AG10803 (cell line): ENCODE results near the gene IL15.

ENCODE experiments used
- DNase-seq: peaks from one replicate; pipeline ENCODE4 v3.0.0; 2010; ENCODE audit warnings: low read depth
- H3K4me3 ChIP-seq: 2 replicates; pipeline ENCODE4 v1.5.1; 2011; ENCODE audit warnings: mild to moderate bottlenecking, low read length, control low read depth
- TF ChIP-seq, protein P1 (sequence below): conservative IDR thresholded peaks from 2 replicates; pipeline ENCODE4 v1.5.1; 2011; ENCODE audit warnings: mild to moderate bottlenecking, low read length, control low read depth, inconsistent platforms

The IL15 gene

DNA sequence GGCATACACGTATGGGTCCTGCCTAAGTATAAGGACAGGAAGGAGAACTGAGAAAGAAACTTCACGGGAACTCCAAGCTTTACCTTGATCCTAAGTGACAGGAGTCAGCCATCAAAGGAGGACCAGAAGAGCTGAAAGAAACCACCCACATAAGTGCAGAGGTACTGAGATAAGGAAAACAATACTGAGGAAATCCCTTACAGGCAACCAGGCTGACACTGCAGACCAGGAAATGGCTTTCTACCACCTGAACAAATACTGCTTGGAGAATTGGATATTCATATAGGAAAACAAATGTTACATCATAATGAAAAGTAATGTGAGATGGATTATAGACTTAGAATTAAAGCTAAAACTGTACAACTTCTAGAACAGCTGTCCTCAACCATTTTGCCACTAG, 127.0 kb downstream of the IL15 start:
- TF ChIP-seq, protein P1, sequence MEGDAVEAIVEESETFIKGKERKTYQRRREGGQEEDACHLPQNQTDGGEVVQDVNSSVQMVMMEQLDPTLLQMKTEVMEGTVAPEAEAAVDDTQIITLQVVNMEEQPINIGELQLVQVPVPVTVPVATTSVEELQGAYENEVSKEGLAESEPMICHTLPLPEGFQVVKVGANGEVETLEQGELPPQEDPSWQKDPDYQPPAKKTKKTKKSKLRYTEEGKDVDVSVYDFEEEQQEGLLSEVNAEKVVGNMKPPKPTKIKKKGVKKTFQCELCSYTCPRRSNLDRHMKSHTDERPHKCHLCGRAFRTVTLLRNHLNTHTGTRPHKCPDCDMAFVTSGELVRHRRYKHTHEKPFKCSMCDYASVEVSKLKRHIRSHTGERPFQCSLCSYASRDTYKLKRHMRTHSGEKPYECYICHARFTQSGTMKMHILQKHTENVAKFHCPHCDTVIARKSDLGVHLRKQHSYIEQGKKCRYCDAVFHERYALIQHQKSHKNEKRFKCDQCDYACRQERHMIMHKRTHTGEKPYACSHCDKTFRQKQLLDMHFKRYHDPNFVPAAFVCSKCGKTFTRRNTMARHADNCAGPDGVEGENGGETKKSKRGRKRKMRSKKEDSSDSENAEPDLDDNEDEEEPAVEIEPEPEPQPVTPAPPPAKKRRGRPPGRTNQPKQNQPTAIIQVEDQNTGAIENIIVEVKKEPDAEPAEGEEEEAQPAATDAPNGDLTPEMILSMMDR, result no peak
- no peak overlapping the region for H3K4me3 ChIP-seq
- no peak for DNase-seq

DNA sequence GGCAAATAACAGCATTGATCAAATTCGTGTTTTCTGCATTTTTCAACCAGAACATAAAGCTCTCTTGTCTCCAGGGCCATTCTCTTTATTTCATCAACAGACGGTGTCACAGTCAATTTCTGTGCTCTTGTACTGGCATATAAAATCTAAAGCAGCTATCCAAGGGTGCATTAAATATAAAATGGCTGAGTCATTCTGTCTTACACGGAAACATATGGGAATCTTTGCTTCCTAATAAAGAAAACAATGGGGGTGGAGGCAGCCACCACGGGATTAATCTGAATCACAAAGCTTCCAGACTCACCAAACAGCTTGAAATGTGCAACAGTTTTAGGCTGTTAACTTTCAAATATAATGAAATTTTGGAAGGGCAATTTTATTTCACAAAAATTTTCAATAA, 132.6 kb downstream of the IL15 start:
- peak; percentile 82 for DNase-seq
- H3K4me3 ChIP-seq, result no peak overlapping the region
- TF ChIP-seq, protein P1, result no peak

DNA sequence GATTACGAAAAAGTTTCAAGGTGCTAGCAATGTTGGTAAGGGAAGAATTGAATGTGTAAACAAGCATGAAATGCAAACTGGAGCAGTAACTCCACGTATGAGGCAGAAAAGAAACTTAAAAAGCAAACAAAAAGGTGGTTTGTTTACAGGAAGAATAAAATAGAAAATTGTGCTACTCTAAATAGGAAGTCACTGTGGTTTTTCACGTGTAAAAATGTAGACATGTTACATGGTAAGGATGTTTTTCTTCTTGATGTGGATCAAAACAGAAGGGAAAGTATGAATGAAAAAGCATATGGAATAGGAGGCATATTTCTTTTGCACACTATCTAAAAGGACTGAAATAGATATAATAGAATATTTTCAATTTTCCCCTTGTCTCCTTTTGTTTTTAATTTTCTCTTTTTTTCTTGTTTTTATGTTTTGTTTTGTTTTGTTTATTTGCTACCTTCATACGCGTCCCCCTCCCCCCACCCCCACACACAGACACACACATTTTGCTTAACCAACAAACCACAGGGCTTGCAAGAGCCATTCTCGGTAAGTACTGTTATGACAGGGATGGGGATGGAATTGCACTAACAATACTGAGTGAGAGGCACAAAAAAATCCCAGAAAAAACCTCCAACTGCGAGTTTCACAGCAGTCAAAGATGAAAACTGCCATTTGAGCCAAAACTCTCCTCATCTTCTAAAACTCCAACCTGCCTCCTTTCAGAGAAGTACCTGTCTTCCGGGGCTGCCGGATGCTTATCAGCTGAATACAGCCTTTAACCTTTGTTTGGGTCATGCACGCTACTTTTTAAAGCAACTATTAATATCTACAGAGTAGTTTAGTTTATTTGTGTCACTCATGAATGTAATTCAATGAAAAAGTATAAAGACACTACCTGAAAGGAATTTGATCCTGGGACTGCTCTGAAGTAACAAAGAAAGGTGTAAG, 135.8 kb downstream of the IL15 start:
- TF ChIP-seq, protein P1, result no peak
- DNase-seq, result peak; percentile 23
- H3K4me3 ChIP-seq, result no peak overlapping the region

GRCh38 chr4:141772838-141773237, 136.5 kb downstream of the IL15 start:
- TF ChIP-seq, protein P1, result no peak
- DNase-seq, result no peak
- no peak overlapping the region for H3K4me3 ChIP-seq

DNA sequence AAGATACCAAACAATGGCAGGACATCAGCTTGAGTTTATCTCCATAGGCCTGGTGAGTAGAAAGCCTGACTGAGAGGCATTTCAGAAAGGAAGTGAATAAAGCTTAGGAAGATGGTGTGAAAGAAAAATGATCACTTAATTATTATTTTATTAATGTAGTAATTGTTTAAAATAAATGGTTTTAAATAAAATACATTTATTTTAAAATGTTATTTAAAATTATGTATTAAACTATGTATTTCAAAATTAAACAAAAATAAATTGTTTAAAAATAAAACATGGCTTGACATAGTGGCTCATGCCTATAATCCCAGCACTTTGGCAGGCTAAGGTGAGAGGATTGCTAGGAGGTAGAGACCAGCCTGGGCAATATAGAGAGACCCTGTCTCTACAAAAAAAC, 145.8 kb downstream of the IL15 start:
- TF ChIP-seq, protein P1, result no peak
- H3K4me3 ChIP-seq, result no peak overlapping the region
- no peak for DNase-seq
